Activated T-helper 9 cell treated with anti-CD3 and anti-CD28 coated beads, Interleukin-2, amount 50 U/mL, for 16 hours (primary cell): ENCODE results near the gene ARHGEF11.
"Not testable (repeated sequence)": the region's sequence is repeated elsewhere in the genome, so short reads cannot be mapped to it uniquely, and the experiment has no call there.

ENCODE experiments used
- DNase-seq: peaks from one replicate; pipeline ENCODE4 v3.0.0-alpha.2; 2020; ENCODE audit warnings: low read depth

The ARHGEF11 gene

DNA sequence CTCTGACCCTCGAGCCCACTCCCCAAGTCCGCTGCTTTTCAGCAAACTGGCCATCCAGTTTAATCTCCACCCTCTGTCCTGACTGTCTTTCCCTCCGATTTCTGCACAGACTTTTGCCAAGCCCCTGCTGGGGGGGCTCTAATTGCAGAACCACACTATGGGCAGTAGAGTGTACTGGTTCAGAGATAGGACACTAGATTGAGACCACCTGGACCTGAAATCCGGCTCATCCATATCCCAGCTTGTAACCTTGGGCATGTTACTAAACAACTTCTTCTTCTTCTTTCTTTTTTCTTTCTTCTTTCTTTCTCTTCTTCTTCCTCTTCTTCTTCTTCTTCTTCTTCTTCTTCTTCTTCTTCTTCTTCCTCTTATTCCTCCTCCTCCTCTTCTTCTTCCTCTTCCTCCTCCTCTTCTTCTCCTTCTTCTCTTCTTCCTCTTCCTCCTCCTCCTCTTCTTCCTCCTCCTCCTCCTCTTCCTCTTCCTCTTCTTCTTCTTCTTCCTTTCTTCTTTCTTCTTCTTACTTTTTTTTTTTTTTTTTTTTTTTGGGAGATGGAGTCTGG, 117.4 kb downstream of the ARHGEF11 start:
- no peak for DNase-seq

- peak; percentile 48 for DNase-seq
These were observed 118.1 kb downstream of the ARHGEF11 start for GRCh38 chr1:156927215-156928042.

DNA sequence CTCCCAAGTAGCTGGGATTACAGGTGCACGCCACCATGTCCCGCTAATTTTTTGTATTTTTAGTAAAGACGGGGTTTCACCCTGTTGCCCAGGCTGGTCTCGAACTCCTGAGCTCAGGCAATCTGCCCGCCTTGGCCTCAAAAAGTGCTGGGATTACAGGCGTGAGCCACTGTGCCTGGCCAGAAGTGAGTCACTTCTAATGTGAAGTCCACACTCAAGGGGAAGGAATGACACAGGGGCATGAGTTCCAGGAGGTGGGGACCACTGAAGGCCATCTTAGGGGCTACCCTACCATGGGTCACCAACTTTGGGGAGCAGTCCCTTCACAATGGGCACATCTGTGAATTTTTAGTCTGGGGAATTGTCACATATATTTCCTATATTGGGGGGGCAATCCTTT, 118.8 kb downstream of the ARHGEF11 start:
- DNase-seq: not testable (repeated sequence)

GRCh38 chr1:156926175-156926574, 119.4 kb downstream of the ARHGEF11 start:
- DNase-seq: no peak

DNA sequence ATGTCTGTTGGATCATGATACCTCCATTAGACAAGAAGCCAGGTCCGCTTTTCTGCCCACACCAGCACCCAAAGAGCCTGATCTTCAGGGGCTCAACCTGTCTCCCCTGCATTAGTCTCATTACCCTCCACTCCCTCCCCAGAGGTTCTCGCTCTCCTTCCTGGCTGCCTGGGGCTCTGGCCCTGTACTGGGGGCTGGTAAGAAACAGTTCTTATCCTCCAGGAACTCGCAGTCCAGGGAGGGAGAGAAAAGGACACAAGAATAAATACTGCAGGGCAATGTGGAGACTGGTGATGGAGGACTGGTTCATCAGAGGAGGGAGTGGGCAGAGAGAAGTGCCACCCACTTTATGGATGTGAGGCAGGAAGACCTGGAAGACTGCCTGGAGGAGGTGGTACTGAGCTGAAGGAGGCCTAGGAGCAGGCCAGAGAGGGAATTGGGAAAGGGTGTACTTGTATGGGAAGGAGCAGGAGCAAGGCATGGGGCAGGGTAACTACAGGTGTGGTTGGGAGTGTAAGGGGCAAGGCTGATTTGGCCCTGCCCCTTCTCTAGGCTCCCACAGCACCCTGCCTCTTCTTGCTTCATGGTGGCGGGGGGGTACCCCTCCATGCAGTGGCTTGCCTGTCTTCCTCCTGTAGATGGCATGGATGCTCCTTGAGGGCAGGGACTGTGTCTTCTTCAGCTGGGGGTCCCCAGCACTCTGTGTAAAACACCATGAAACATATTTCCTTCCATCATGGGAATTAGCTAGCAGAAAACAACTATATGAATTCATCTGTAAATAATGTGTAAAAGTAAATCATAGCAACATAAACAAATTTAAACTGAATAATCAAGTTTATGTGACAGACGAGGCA, 120.2 kb downstream of the ARHGEF11 start:
- no peak for DNase-seq

GRCh38 chr1:156924478-156925153, 120.9 kb downstream of the ARHGEF11 start:
- no peak for DNase-seq

DNA sequence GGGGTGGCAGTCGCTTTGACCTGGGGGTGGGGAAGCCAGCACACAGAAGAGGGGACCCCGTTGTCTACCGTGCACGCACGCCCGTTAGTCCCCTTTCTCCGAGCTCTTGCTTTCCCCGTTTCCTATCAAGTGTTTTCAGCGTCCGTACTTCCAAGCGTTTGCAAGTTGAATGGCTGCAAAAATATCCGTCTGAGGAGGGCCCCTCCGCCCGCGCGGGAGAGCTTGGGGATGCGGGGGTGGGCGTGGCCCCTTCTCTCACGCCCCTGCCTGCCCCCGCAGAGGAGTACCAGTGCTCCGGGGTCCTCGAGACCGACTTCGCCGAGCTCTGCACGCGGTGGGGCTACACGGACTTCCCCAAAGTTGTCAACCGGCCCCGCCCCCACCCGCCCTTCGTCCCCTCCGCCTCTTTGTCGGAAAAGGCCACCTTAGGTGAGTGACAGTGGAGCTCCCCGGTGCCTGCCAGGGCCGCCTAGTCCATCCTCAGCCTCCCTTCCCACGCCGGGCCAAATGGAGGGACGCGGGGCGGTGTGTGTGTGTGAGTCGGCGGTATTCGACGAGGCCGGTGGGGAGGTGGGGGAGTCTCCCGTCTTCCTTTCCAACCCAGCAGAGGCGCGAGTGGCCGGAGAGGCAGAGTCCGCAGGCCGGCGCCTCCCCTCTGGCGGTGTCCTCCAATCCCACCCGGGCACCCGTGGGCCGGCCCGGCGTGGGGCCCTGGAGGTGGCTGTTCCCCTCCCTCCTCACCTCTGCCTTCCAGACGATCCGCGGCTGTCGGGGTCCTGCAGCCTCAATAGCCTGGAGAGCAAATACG, 121.7 kb downstream of the ARHGEF11 start:
- no peak for DNase-seq

- no peak for DNase-seq
These were observed 122.4 kb downstream of the ARHGEF11 start for GRCh38 chr1:156922986-156923669.

- no peak for DNase-seq
These were observed 124.5 kb downstream of the ARHGEF11 start for GRCh38 chr1:156921053-156921529.

DNA sequence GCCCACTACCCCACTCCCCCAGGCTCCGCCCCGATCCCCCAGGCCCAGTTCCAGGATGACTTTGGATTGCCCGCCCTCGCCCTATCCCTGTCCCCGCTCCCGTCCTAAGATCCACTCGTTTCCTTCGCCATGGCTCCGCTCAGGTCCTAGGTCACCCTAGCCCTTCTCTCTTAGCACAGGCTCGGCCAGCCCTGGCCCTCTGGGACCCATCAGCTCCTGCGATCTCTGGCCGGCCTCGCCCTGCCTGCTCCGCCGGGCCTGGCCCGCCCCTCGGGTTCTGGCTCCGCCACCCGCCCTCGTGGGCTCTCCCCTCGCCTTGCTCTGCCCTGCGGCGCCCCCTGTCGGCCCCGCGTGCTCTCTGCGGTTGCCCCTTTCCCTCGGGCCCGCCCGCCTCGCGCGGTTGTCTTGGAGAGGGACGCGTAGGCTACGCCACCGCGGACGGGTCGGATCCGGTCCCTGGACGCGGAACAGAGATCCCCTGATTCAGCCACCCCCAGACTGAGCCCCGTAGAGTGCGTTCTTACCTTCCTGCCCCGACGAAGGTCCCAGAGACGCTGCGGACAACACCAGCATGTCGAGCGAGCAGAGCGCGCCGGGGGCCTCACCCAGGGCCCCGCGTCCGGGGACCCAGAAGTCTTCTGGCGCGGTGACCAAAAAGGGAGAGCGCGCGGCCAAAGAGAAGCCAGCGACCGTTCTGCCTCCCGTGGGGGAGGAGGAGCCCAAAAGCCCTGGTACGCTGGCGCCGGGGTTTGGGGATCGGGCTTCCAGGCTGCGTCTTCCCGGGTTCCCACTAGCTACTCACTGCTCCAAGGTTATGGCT, 125.1 kb downstream of the ARHGEF11 start, which contains the start of gene LRRC71:
TSS of gene LRRC71 (plus strand) at position 400 of the 820 bp plus-strand sequence. CDS start at position 572, 172 bp downstream.
- DNase-seq: peak; percentile 41

DNA sequence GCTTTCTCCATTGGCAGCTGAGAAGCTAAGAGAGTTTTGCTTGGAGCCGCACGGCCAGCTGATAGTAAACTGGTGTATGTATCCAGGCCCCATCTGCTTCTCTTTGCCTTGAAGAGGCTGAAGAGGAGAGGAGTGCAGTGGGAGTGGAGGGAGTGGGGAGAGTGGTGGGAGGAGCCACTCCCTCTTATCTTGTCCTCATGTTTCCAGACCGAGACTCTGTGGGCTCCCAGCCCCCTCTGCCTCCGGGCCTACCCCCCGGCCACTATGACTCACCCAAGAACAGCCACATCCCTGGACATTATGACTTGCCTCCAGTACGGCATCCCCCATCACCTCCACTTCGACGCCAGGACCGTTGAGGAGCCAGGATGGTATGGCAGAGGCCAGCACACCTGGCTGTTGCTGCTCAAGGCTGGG, 131.1 kb downstream of the ARHGEF11 start:
- no peak for DNase-seq

DNA sequence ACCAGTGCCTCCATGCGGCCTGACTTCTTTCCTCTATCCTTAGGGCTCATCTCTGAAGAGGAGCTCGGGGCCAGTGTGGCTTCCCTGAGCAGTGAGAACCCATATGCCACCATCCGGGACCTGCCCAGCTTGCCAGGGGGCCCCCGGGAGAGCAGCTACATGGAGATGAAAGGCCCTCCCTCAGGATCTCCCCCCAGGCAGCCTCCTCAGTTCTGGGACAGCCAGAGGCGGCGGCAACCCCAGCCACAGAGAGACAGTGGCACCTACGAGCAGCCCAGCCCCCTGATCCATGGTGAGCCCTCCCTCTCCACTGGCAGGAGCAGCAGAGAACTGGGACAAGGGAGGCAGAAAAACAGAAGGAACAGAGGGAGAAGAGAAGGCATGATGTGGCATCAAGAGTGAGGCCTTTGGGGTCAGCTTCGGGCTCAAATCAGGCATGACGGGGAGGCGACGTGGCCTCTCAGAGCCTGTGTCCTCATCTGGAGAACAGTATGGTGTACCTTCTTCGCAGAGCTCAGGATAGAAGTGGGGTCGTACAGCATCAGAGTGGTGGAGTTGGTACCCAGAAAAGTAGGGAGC, 131.6 kb downstream of the ARHGEF11 start:
- DNase-seq: no peak

- no peak for DNase-seq
These were observed 132.4 kb downstream of the ARHGEF11 start for GRCh38 chr1:156912861-156913808.

DNA sequence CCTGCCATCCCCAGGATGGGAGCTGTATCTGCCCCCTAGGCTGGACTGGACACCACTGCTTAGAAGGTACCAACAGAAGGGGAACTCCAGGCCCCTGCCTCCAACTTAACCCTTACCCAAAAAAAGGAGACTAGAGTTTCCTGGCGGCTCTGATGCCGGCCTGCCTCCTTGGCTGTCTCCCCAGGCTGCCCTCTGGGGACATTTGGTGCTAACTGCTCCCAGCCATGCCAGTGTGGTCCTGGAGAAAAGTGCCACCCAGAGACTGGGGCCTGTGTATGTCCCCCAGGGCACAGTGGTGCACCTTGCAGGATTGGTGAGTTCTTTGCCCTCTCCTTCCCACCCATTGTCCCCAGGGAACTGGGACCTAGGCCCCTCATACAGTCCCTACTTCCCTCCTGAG, 133.2 kb downstream of the ARHGEF11 start:
- DNase-seq: no peak

GRCh38 chr1:156911577-156912298, 133.8 kb downstream of the ARHGEF11 start:
- DNase-seq: no peak

DNA sequence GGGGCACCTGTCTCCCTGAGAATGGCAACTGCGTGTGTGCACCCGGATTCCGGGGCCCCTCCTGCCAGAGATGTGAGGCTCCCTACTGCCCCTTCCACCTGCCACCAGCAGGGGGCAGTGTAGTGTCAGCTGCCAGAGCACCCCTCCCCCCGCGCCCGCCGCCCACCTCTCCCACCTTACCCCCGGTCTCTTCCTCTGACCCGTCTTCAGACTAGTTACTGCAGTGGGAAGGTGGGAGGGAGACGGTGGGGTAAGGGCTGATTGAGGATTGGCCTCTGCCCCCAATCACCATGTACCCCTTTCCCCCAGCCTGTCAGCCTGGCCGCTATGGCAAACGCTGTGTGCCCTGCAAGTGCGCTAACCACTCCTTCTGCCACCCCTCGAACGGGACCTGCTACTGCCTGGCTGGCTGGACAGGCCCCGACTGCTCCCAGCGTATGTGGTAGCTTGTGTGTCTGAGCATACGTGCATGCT, 135.2 kb downstream of the ARHGEF11 start:
- peak; percentile 48 for DNase-seq

DNA sequence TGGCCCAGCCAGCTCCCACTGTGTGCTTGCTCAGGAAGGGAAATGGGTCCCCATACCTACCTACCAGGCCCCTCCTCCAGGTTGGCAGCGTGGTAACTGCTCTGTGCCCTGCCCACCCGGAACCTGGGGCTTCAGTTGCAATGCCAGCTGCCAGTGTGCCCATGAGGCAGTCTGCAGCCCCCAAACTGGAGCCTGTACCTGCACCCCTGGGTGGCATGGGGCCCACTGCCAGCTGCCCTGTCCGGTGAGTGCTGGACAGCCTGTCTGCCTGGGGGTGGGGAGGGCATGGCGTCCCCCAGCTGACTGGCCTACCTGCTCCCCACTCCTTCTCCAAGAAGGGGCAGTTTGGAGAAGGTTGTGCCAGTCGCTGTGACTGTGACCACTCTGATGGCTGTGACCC, 135.9 kb downstream of the ARHGEF11 start:
- no peak for DNase-seq
